NT2/D1 (cell line): Measurements from ENCODE around the gene LYSMD2.
A peak's percentile ranks its signal among the peaks of the same experiment; 100 is the strongest.
"Not testable (repeated sequence)": the region's sequence is repeated elsewhere in the genome, so short reads cannot be mapped to it uniquely, and the experiment has no call there.

Source experiments
- DNase-seq: peaks from one replicate; pipeline ENCODE4 v3.0.0-alpha.2; 2011; ENCODE audit warnings: low read depth, low spot score
- H3K27me3 ChIP-seq: 2 replicates; pipeline ENCODE4 v1.6.0; 2011; ENCODE audit warnings: mild to moderate bottlenecking; ENCODE audit not compliant: insufficient read length, insufficient read depth
- H3K36me3 ChIP-seq: 2 replicates; pipeline ENCODE4 v1.6.1; 2011; ENCODE audit warnings: mild to moderate bottlenecking, low read length, mixed read lengths; ENCODE audit not compliant: insufficient read depth, insufficient read length
- H3K4me1 ChIP-seq: 2 replicates; pipeline ENCODE4 v1.5.1; 2011; ENCODE audit not compliant: insufficient read depth, insufficient read length
- H3K4me3 ChIP-seq: 2 replicates; pipeline ENCODE4 v1.5.1; 2011; ENCODE audit warnings: low read depth; ENCODE audit not compliant: insufficient read length
- H3K9ac ChIP-seq: 2 replicates; pipeline ENCODE4 v1.6.0; 2011; ENCODE audit warnings: low read depth; ENCODE audit not compliant: insufficient read length
- H3K9me3 ChIP-seq: 2 replicates; pipeline ENCODE4 v1.5.1; 2011; ENCODE audit warnings: mild to moderate bottlenecking, low read length; ENCODE audit not compliant: insufficient read depth
- SUZ12 ChIP-seq: IDR thresholded peaks from 2 replicates; pipeline ENCODE4 v1.6.1; 2011; ENCODE audit not compliant: insufficient read length, insufficient read depth; ENCODE audit errors: extremely low read depth
- YY1 ChIP-seq: IDR thresholded peaks from 2 replicates; pipeline ENCODE4 v1.6.1; 2011; ENCODE audit not compliant: insufficient read length, insufficient read depth
- ZNF274 ChIP-seq: IDR thresholded peaks from 2 replicates; pipeline ENCODE4 v1.6.1; 2011; ENCODE audit warnings: mild to moderate bottlenecking, low read depth, low read length

LYSMD2 gene, protein sequence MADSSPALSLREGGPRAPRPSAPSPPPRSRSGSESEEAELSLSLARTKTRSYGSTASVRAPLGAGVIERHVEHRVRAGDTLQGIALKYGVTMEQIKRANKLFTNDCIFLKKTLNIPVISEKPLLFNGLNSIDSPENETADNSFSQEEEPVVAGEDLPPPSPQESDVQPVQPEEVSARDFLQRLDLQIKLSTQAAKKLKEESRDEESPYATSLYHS

GRCh38 chr15:51737522-51738305 lies at the start of gene LYSMD2:
Gene LYSMD2 (minus strand): TSS chr15:51737655. CDS start chr15:51737622, 33 bp downstream.
- H3K9ac ChIP-seq = peak within 1 kb of the TSS; percentile 72
- no peaks in the 10 kb centered on the region for H3K36me3 ChIP-seq
- no peak for TF ChIP-seq ZNF274
- TF ChIP-seq SUZ12 = no peak
- no peak for TF ChIP-seq YY1
- H3K27me3 ChIP-seq = peaks cover 46% of the 10 kb centered on the region
- no peaks in the 10 kb centered on the region for H3K4me1 ChIP-seq
- peak within 1 kb of the TSS; percentile 51 for H3K4me3 ChIP-seq
- no peaks in the 10 kb centered on the region for H3K9me3 ChIP-seq
- no peak for DNase-seq

- H3K36me3 ChIP-seq, H3K9me3 ChIP-seq: not testable (repeated sequence)
These were observed 49.7 kb upstream of the LYSMD2 start for GRCh38 chr15:51787130-51787529.

DNA sequence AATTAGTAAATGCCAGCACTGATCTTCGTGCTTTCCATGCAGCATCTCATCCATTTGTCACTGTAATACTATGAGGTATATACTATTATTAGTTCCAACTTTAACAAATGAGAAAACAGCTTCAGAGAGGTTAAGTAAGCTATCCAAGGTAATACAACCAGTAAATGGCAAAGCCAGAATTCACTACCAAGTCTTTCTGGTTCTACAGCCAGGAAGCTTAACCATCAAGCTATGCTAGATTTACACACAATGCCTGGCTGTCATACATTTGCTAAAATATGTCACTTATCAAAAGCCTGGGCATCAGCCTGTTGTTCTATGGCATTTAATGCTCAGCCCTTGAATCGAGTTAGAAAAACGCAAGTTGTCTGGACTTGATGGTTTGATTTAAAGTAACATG lies 46.5 kb upstream of the LYSMD2 start:
- H3K27me3 ChIP-seq = no peaks in the 10 kb centered on the region
- H3K9me3 ChIP-seq = no peaks in the 10 kb centered on the region
- no peak for DNase-seq
- no peak overlapping the region for H3K9ac ChIP-seq
- H3K4me3 ChIP-seq = no peak overlapping the region
- no peak for TF ChIP-seq YY1
- no peak for TF ChIP-seq SUZ12
- TF ChIP-seq ZNF274 = no peak
- no peaks in the 10 kb centered on the region for H3K36me3 ChIP-seq
- H3K4me1 ChIP-seq = peaks cover 2% of the 10 kb centered on the region

More at GRCh38 chr15:51787130-51787529, 49.7 kb upstream of the LYSMD2 start:
- H3K9ac ChIP-seq, H3K4me3 ChIP-seq, H3K4me1 ChIP-seq, H3K27me3 ChIP-seq: not testable (repeated sequence)
- peak; percentile 83 for DNase-seq

GRCh38 chr15:51782357-51782896 lies 45.0 kb upstream of the LYSMD2 start:
- no peaks in the 10 kb centered on the region for H3K9me3 ChIP-seq
- no peaks in the 10 kb centered on the region for H3K27me3 ChIP-seq
- H3K36me3 ChIP-seq = no peaks in the 10 kb centered on the region
- no peak overlapping the region for H3K9ac ChIP-seq
- no peak for DNase-seq
- no peak overlapping the region for H3K4me3 ChIP-seq
- TF ChIP-seq YY1 (no peak), SUZ12 (no peak), ZNF274 (no peak)
- H3K4me1 ChIP-seq = peaks cover 2% of the 10 kb centered on the region

- H3K4me1 ChIP-seq = no peaks in the 10 kb centered on the region
- TF ChIP-seq ZNF274 (no peak), SUZ12 (no peak), YY1 (no peak)
- H3K4me3 ChIP-seq = no peak overlapping the region
- no peaks in the 10 kb centered on the region for H3K27me3 ChIP-seq
- DNase-seq = no peak
- H3K36me3 ChIP-seq = no peaks in the 10 kb centered on the region
- H3K9ac ChIP-seq = no peak overlapping the region
- no peaks in the 10 kb centered on the region for H3K9me3 ChIP-seq
These were observed 44.1 kb upstream of the LYSMD2 start for GRCh38 chr15:51781506-51781905.

DNA sequence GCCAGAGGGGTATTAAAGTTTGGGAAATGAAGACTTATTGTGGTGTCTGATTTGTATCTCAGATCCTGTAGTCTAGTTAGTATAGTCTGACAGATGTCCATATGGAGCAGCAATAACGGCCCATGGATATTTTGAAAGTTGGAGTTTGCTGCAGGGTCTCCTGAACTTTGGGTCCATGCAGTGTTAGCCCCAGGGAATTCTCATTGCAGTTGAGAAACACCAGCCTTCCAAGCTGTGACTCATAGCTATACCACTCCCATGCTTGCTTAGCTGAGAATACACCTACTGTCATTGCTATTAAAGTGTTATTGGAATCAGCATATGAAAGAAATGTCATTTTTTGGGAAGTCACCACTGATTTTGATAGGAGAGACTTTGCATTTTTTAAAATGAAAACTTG lies 43.2 kb upstream of the LYSMD2 start:
- no peak for DNase-seq
- no peak overlapping the region for H3K4me3 ChIP-seq
- no peaks in the 10 kb centered on the region for H3K36me3 ChIP-seq
- no peaks in the 10 kb centered on the region for H3K4me1 ChIP-seq
- H3K9me3 ChIP-seq = no peaks in the 10 kb centered on the region
- no peak overlapping the region for H3K9ac ChIP-seq
- no peaks in the 10 kb centered on the region for H3K27me3 ChIP-seq
- TF ChIP-seq SUZ12 = no peak

DNA sequence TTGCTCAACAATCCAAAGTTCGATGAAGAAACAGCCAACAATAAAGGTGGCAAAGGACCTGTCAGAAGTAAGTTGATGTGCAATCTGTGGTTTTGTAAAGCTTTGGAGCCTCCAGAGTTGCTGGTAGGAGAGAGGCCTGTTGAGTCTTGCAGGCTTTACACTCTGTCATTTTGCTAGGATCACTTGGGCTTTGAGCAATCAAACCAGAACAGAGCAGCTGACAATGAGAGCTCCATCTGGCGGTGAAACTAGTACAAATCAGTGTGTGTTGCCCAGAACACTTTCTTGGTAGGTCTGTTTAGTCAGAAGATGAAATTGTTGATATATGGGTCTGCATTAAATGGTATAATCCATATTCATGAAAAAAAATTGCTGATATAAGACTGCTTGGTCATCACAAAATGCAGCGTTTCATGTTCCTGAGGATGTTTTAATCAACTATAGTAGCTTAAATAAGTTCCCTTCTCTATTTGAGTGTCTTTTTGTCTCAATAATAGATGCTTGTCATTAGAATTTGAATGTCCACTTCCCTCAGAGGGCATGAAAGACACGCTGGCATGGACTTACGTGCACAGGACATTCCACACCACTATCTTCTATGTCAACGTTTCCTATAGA lies 39.6 kb upstream of the LYSMD2 start:
- H3K4me1 ChIP-seq = no peaks in the 10 kb centered on the region
- H3K9ac ChIP-seq = no peak overlapping the region
- TF ChIP-seq SUZ12 = no peak
- no peak for TF ChIP-seq YY1
- no peak for TF ChIP-seq ZNF274
- peaks cover 2% of the 10 kb centered on the region for H3K36me3 ChIP-seq
- no peaks in the 10 kb centered on the region for H3K9me3 ChIP-seq
- H3K4me3 ChIP-seq = no peak overlapping the region
- DNase-seq = no peak
- no peaks in the 10 kb centered on the region for H3K27me3 ChIP-seq
